ENCODE results near the gene POLRMT.

GRCh38 chr19:570937-571565, 62.3 kb downstream of the POLRMT start:
- TF ChIP-seq FOXM1 (IDR thresholded peaks at IDR 0.05; ENCODE audit: borderline replicate concordance, low read depth): no peak
- no peak for TF ChIP-seq TCF12 (IDR thresholded peaks at IDR 0.05; ENCODE audit: low read depth)
- TF ChIP-seq RAD21 (IDR thresholded peaks at IDR 0.05; ENCODE audit: low read depth): no peak
- TF ChIP-seq EP300 (IDR thresholded peaks at IDR 0.05; ENCODE audit: borderline replicate concordance): no peak
- no peak for TF ChIP-seq TAF1 (IDR thresholded peaks at IDR 0.05; ENCODE audit: low read depth)
- TF ChIP-seq NFIC (IDR thresholded peaks at IDR 0.05): no peak
- peak; percentile 33; the same call in 1 of the 2 replicates for TF ChIP-seq MAX (IDR thresholded peaks at IDR 0.05)
- no peak for TF ChIP-seq EGR1 (IDR thresholded peaks at IDR 0.05)
- TF ChIP-seq REST (IDR thresholded peaks at IDR 0.05; ENCODE audit: low read depth): no peak
- TF ChIP-seq CREB1 (IDR thresholded peaks at IDR 0.05; ENCODE audit: low read depth): no peak
- TF ChIP-seq YY1 (IDR thresholded peaks at IDR 0.05; ENCODE audit: low read depth): no peak
- TF ChIP-seq TEAD4 (IDR thresholded peaks at IDR 0.05): peak; percentile 63

Measured in Ishikawa (cell line).